Stimulated activated memory B cell treated with anti-CD40 and anti-IgM and Interleukin-4, amounts not matched to agents 10 μg/mL and 1 μg/mL and 100 μg/mL, for 72 hours (primary cell): ENCODE results near the gene WDR90.
A peak's percentile ranks its signal among the peaks of the same experiment; 100 is the strongest.

Experiments used
- ATAC-seq: fragments of 150-1000 bp; cut with Tn5 transposase; 2 replicates; pipeline ENCODE4 v1.10.0; 2021
- H3K27ac Mint-ChIP-seq: one replicate; pipeline ENCODE4 v1.8.0; 2022; ENCODE audit warnings: mild to moderate bottlenecking, mixed read lengths
- H3K27me3 Mint-ChIP-seq: one replicate; pipeline ENCODE4 v1.8.0; 2022; ENCODE audit warnings: mixed read lengths
- H3K36me3 Mint-ChIP-seq: one replicate; pipeline ENCODE4 v1.8.0; 2022; ENCODE audit warnings: mixed read lengths
- H3K4me1 Mint-ChIP-seq: one replicate; pipeline ENCODE4 v1.8.0; 2022; ENCODE audit warnings: mixed read lengths
- H3K4me3 Mint-ChIP-seq: one replicate; pipeline ENCODE4 v1.8.0; 2022; ENCODE audit warnings: mild to moderate bottlenecking, moderate library complexity, mixed read lengths
- H3K9me3 Mint-ChIP-seq: one replicate; pipeline ENCODE4 v1.8.0; 2022; ENCODE audit warnings: mixed read lengths

The WDR90 gene

DNA sequence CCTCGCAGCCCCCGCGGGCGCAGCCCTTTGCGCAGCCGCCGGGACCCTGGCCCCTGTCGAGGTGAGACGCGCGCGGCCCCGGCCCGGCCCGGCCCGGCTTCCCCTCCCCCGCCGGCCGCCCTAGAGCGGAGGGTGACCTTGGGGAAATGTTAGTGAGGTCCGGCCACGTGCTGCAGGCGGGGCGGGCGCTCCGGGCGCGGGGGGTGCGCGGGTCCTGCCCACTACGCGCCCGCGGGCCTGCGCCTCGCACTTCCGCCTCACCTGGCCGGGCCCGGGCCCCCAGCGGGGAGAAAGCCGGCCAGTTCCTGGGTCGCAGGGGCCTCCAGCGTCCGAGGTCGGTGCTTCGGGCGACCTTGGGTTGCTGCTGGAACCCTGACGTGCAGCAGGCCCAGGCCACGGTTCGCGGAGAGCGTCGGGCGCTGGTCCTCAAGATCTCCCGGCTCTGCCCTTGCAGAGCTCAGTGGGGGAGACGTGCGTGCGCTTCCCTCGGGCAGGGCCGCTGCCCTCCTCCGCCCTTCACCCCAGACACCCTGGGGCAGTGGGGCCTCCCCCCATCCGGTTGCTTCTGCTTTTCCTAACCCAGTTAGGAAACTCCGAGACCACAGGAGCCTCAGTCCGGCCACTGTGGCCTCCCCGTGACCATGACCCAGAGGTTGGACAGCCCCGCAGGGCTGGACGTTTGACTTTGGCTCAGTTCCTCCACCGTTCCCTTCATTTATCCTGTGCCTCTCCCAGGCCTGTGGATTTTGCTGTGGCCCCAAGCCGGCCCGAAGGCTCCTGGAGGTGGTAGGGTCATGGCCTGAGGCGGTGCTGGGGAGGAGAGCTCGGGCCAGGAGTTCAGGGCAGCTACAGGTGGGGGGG lies 6.7 kb upstream of the WDR90 start:
- H3K27me3 Mint-ChIP-seq: no peaks in the 10 kb centered on the region
- H3K4me3 Mint-ChIP-seq: peak overlapping the region; percentile 82
- peaks cover 11% of the 10 kb centered on the region for H3K36me3 Mint-ChIP-seq
- H3K9me3 Mint-ChIP-seq: no peaks in the 10 kb centered on the region
- ATAC-seq: peak; percentile 74
- H3K27ac Mint-ChIP-seq: peak overlapping the region; percentile 81
- peaks cover 81% of the 10 kb centered on the region for H3K4me1 Mint-ChIP-seq

DNA sequence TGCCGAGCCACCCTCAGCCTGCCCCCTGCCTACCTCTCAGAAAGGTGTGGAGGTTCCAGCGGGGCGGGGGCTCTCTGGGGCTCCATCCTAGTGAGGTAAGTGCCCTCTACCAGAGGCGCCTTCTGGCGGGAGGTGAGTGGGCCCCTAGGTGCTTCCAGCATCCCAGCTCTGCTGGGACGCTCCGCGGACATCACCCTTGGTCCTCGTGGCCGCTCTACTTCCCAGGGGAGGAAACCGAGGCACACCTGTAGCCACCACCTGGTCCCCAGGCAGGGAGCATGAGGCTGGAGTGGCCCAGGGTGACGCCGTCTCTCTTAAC lies 6.2 kb upstream of the WDR90 start:
- Mint-ChIP-seq H3K4me3 (peak overlapping the region; percentile 82), H3K9me3 (no peaks in the 10 kb centered on the region), H3K27ac (peak overlapping the region; percentile 81), H3K36me3 (peaks cover 11% of the 10 kb centered on the region), H3K27me3 (no peaks in the 10 kb centered on the region), H3K4me1 (peaks cover 81% of the 10 kb centered on the region)
- ATAC-seq: no peak

DNA sequence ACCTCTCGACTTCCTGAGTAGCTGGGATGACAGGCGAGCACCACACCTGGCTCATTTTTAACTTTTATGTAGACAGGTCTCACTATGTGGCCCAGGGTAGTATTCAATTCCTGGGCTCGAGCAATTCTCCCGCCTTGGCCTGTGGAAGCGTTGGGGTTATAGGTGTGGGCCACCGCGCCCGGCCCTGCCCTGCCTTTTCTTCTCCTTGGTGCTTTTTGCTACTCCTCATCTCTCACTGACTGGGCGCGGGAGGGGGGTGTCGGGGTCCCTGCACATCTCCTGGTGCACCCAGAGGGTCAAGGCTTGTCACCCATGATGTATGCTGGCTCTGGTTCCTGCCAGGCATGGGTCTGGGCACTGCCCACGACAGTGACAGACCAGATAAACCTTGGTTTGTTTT lies 4.6 kb upstream of the WDR90 start:
- ATAC-seq: no peak
- Mint-ChIP-seq H3K27ac (peak overlapping the region; percentile 81), H3K4me1 (peaks cover 72% of the 10 kb centered on the region), H3K4me3 (peak overlapping the region; percentile 63), H3K9me3 (no peaks in the 10 kb centered on the region), H3K36me3 (peaks cover 11% of the 10 kb centered on the region), H3K27me3 (no peaks in the 10 kb centered on the region)

DNA sequence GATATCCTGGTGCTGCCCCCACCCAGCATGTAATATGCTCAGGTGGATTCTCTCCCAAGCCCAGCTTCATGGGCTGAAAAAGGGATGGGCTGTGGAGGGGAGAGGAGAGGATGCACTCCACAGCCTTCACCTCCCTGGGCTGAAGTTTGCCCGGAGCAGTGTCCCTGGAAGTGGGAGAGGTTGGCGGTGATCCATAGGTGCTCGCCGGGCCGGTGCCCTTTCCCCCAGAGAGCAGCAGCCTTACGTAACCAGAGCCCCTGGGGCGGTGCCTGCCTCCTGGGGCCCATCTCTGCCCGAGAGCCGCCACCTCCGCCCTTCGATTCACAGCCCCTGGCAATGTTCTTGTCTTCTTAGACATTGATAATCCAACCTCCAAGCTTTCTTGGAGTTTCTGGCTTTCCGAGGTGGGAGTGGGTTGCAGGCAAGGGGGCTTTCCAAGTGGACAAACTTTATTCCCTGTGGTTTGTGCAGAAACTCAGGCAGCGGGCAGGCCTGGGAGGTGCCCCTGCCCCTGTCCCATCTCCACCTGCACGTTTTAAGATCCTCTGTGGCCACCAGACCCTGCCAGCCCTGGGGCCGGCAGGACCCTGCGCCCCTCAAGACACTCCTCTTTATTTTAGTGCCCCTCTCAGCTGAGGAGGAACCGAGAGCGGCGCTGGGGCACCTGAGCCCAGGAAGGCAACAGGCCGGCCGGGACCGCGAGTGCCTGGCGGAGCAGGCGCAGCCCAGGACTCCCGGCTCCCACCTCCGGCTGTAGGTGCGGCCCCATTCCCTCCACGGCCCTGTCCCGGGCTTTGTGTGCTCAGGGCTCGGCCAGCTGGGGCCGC lies 3.1 kb upstream of the WDR90 start:
- ATAC-seq: no peak
- H3K4me3 Mint-ChIP-seq: no peak overlapping the region
- no peaks in the 10 kb centered on the region for H3K27me3 Mint-ChIP-seq
- peaks cover 67% of the 10 kb centered on the region for H3K4me1 Mint-ChIP-seq
- H3K9me3 Mint-ChIP-seq: no peaks in the 10 kb centered on the region
- peaks cover 11% of the 10 kb centered on the region for H3K36me3 Mint-ChIP-seq
- no peak overlapping the region for H3K27ac Mint-ChIP-seq

DNA sequence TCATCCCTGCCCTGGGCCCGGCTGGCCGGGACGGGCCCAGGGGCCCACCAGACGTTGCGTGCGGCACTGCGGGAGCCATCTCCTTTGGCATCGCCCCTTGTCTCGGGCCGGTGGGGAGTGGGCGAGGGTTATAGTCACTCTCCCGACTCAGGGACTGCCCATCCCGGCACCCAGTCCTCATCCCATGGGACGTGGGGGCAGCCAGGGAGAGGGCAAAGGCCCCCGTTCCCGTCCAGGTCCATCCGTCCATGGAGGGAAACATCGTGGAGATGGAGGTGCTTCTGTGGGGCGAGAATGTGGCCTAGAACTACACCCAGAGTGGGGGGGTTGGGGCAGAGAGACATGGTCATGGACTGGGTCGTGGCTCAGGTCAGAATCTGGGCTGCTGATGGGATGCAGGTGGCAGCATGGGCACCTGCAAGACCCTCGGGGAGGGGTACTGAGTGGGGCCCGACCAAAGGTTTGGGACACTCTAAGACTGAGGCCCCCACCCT lies 2.4 kb upstream of the WDR90 start:
- H3K27ac Mint-ChIP-seq: peak overlapping the region; percentile 51
- H3K27me3 Mint-ChIP-seq: no peaks in the 10 kb centered on the region
- no peaks in the 10 kb centered on the region for H3K9me3 Mint-ChIP-seq
- peak overlapping the region; percentile 52 for H3K4me3 Mint-ChIP-seq
- H3K4me1 Mint-ChIP-seq: peaks cover 67% of the 10 kb centered on the region
- no peak for ATAC-seq
- peaks cover 11% of the 10 kb centered on the region for H3K36me3 Mint-ChIP-seq

DNA sequence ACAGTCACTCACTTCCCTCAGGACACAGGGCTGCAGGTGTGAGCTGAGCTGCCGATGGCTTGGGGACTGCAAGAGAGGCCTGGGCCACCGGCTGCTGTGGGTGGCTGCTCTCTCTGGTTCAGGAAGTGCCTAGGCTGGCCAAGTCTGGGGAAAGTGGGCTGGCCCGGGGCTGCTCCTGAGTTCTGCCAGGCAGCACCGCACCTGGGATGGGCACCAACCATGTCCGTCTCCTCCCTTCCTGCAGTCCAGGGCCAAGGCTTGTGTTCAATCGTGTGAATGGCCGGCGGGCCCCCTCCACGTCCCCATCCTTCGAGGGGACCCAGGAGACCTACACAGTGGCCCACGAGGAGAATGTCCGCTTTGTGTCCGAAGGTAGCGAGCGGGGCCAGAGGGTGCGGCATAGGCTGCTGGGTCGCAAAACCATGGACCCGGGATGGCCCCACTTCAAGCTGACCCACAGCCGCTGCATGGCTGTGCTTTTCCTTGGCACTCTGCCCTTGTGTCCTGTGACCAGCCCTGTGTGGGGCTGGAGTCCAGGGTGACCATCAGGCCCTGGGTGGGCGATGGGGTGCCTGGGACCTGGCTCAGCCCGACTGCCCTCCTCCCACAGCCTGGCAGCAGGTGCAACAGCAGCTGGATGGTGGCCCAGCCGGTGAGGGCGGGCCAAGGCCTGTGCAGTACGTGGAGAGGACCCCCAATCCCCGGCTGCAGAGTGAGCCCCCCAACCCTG lies 1.8 kb upstream of the WDR90 start:
- ATAC-seq: no peak
- Mint-ChIP-seq H3K27me3 (no peaks in the 10 kb centered on the region), H3K36me3 (peaks cover 11% of the 10 kb centered on the region), H3K9me3 (no peaks in the 10 kb centered on the region), H3K27ac (peak overlapping the region; percentile 51), H3K4me3 (peak overlapping the region; percentile 52), H3K4me1 (peaks cover 67% of the 10 kb centered on the region)

DNA sequence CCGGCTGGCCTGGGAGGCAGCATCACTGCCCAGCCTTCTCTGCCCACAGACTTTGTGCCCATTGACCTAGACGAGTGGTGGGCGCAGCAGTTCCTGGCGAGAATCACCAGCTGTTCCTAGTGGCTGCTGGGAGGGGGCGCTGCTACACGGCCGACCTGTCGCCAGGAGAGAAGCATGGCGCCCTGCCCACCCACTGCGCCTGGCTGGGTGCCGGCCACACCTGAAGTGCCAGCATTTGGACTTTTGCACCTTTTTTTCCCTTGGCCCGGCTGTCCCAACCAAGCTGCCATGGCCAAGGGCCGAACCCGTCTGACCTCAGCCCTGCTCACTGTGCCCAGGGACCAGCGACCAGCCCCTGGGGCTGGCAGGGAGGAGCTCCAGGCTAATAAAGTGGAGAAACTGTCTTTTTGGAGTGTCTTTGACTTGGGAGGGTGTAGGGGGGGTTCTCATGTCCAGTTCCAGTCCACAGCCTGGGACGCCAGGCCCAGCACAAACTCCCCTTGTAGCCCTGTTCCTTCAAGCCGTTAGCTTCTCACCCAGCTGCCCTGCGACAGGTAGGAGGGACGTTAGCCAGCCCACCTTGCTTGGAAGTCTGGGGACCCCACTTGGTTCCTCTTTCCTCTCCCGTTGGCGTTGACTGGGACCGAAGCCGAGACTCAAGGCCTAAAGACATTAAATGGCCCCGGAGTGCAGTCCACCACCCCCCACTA lies 939 bp upstream of the WDR90 start:
- peak; percentile 32 for ATAC-seq

DNA sequence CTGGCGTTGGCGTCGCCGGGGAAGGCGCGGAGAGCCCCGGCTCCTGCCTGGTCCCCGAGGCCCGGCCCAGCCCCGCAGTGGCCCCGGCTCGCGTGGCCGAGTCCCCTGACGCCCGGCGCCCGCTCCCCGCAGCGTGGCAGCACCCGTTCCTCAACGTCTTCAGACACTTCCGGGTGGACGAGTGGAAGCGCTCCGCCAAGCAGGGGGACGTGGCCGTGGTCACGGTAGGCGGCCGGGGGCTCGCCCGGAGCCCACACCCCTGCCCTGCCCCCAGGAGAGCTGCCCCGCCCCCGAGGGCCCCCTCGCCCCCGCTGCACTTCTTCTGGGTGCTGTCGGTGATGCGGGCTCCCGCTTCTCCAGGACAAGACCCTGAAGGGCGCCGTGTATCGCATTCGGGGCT lies 466 bp downstream of the WDR90 start:
- Mint-ChIP-seq H3K36me3 (peaks cover 2% of the 10 kb centered on the region), H3K4me1 (peaks cover 45% of the 10 kb centered on the region)

More for the DNA sequence above, 939 bp upstream of the WDR90 start:
- Mint-ChIP-seq H3K27ac (peak overlapping the region; percentile 87), H3K36me3 (peaks cover 11% of the 10 kb centered on the region), H3K9me3 (no peaks in the 10 kb centered on the region), H3K4me3 (peak overlapping the region; percentile 87), H3K4me1 (peaks cover 59% of the 10 kb centered on the region), H3K27me3 (no peaks in the 10 kb centered on the region)

DNA sequence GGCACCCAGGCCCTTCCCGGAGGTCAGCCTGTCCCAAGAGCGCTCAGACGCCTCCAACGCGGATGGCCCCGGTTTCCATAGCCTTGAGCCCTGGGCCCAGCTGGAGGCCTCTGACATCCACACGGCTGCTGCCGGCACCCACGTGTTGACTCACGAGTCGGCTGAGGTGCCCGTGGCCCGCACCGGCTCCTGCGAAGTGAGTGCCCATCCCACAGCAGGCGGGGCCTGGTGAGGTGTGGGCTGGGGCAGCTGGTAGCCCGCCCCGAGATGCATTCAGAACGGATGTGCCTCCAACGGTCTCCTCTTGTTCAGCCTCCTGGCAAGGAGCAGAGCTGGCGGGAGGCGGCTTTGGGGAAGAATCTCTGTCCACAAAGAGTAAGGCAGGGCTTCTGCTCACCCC lies 2.7 kb downstream of the WDR90 start:
- no peaks in the 10 kb centered on the region for H3K36me3 Mint-ChIP-seq
- peaks cover 25% of the 10 kb centered on the region for H3K4me1 Mint-ChIP-seq
- no peaks in the 10 kb centered on the region for H3K9me3 Mint-ChIP-seq
- H3K4me3 Mint-ChIP-seq: no peak overlapping the region
- no peak for ATAC-seq
- no peaks in the 10 kb centered on the region for H3K27me3 Mint-ChIP-seq
- no peak overlapping the region for H3K27ac Mint-ChIP-seq

More for the DNA sequence above, 466 bp downstream of the WDR90 start:
- peak; percentile 1 for ATAC-seq
- no peaks in the 10 kb centered on the region for H3K9me3 Mint-ChIP-seq
- H3K27ac Mint-ChIP-seq: no peak overlapping the region
- H3K27me3 Mint-ChIP-seq: no peaks in the 10 kb centered on the region
- H3K4me3 Mint-ChIP-seq: peak overlapping the region; percentile 69

DNA sequence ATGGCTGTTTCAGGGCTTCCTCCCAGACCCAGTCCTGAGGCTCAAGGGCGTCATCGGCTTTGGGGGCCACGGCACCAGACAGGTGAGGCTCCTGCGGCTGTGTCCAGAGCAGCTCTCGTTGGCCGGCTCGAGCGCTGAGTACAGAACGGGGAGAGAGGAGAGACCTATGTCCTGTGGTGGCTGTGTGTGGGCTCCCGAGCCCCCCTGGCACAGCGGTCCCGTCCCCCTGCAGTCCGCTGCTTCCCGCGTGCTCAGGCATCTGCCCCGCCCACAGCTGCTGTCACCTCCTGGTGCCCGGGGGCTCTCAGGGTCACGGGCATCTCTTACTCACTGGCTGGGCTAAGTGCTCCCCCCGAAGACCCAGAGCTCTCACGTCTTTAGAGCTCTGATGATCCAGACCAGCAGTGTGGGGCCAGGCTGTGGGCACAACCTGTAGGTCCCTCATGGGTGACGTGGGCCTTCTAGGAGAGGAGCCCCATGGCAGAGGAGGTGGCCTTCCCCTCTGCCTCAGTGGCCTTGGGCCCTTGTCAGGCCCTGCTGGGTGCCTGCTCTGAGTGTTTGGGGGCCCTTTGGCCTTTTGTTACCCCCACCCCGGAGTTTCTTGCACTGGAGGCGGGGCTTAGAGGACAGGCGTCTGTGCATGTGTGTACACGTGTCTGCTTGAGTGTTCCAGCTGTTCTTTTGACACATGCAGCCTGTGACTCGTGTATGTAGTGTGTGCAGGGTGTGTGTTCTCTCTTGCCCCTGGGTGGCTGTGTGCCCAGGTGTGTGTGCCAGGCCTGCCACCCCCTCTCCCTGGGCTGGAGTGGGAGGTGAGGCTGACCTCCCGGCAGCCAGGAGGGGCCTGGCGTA lies 3.5 kb downstream of the WDR90 start:
- no peak for ATAC-seq
- Mint-ChIP-seq H3K9me3 (no peaks in the 10 kb centered on the region), H3K27me3 (no peaks in the 10 kb centered on the region), H3K4me3 (no peak overlapping the region), H3K27ac (no peak overlapping the region), H3K36me3 (no peaks in the 10 kb centered on the region), H3K4me1 (peaks cover 16% of the 10 kb centered on the region)

DNA sequence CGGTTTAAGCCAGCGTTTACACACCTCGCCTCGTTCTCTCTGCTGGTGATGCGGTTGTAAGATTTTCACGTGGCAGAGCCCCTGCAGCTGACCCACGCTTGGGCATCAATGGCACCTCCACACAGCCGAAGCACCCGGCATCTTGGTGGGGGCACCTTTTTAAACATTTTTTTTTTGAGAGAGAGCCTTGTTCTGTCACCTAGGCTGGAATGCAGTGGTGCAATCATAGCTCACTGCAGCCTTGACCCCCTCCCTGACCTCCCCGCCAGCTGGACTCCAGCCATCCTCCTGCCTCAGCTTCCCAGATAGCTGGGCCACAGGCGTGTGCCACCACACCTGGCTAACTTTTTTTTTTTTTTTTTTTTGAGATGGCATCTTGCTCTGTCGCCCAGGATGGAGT lies 4.9 kb downstream of the WDR90 start:
- peaks cover 4% of the 10 kb centered on the region for H3K36me3 Mint-ChIP-seq
- H3K4me3 Mint-ChIP-seq: no peak overlapping the region
- H3K9me3 Mint-ChIP-seq: no peaks in the 10 kb centered on the region
- peaks cover 6% of the 10 kb centered on the region for H3K4me1 Mint-ChIP-seq
- no peaks in the 10 kb centered on the region for H3K27me3 Mint-ChIP-seq
- ATAC-seq: no peak
- no peak overlapping the region for H3K27ac Mint-ChIP-seq

DNA sequence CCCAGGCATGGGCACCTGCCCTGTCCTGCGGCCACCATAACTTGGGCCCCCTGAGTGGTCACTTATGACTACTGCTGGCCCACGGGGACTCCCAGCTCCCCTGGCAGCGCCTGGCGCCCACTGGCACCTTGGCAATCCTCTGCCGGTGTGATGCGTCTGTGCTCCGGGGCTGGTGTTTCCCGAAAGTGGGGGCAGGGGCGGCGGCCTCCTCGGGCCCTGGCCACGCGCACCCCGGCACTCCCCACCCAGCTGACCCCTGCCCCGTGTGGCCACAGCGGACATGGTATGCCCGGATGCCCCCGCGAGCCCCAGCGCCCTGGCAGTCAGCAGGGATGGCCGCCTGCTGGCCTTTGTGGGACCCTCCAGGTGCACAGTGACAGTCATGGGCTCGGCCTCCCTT lies 8.3 kb downstream of the WDR90 start:
- no peaks in the 10 kb centered on the region for H3K9me3 Mint-ChIP-seq

DNA sequence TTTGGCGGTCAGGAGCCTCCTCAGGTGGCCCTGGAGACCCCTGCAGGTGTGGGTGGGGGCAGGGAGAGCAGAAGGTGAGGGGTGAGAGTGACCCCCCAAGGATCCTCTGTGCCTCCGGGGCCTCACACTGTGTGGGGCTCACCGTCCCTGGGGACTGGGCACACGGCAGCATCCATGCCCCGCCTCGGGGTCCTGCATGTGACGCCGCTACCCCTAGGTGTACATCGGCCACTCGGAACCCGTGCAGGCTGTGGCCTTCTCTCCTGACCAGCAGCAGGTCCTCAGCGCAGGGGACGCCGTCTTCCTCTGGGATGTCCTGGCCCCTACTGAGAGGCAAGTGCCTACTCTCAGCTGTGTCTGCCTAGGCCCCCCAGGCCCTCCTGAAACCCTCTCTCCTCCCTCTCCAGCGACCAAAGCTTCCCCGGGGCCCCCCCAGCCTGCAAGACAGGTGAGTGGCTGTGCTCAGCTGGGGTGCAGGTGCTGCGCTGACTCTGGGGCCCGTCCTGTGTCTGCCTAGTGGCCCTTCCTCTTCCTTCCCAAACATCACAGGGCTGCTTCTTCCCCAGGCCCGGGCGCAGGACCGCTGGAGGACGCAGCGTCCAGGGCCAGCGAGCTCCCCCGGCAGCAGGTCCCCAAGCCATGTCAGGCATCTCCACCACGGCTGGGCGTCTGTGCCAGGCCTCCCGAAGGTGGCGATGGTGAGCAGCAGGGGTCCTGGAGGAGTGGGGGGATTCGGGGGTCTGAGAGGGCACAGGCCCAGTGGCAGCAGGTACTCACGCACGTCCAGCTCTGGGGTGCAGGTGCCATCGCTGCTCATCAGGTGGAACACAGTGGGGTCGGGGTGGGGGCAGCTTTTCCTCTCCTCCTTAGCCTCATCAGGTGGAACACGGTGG lies 9.8 kb downstream of the WDR90 start:
- ATAC-seq: no peak
- Mint-ChIP-seq H3K4me3 (no peak overlapping the region), H3K36me3 (peaks cover 6% of the 10 kb centered on the region), H3K27ac (no peak overlapping the region), H3K4me1 (peaks cover 14% of the 10 kb centered on the region), H3K9me3 (no peaks in the 10 kb centered on the region), H3K27me3 (no peaks in the 10 kb centered on the region)

More for the DNA sequence above, 8.3 kb downstream of the WDR90 start:
- no peaks in the 10 kb centered on the region for H3K27me3 Mint-ChIP-seq
- no peak overlapping the region for H3K4me3 Mint-ChIP-seq
- H3K4me1 Mint-ChIP-seq: peaks cover 14% of the 10 kb centered on the region
- no peak overlapping the region for H3K27ac Mint-ChIP-seq
- H3K36me3 Mint-ChIP-seq: peaks cover 6% of the 10 kb centered on the region
- no peak for ATAC-seq
